ENCODE results near the gene PIGC. TPM values are rescaled to one million over a fixed set of nuclear protein-coding genes. Genes with fewer than 3 reads are reported as not detected.

Gene PIGC
- total RNA-seq, 1 experiment from 2014 or later, result 26.6 TPM

DNA sequence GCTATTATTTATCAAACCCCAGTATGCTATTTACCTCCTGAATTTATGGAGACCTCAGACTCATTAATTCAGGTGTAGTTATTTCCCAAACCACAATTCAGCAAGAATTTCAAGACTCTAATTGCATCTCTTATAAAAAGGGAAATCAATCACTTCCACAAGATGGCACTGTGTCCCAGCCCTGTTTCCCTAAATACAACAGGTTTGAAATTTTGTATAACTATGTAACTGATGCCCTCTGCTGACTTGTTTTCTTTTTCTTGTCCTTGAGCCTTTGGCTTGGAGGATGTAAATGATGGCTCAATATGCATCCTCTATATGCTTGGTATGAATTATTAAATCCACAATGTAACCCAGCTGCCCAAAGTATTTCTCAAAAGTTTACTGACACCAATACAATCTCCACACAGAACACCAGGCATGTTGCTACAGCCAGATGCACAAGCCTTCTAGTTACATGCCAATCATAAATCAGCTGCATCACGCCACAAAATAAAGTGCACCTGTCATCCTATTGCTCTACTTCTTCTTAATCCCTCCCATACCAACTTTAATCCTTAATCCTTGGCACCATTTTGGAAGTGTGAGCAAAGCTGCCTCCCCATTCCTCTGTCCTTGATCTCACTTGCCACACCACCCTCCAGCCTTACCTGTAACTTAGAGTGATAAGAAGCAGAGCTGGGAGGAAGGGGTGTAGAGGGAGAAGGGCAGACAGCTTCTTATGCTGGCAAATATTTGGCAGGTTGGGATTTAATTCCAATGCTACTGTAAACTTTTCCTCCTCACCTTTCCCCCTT, 14.3 kb downstream of the PIGC start:
- H3K27ac ChIP-seq, result no peak overlapping the region

DNA sequence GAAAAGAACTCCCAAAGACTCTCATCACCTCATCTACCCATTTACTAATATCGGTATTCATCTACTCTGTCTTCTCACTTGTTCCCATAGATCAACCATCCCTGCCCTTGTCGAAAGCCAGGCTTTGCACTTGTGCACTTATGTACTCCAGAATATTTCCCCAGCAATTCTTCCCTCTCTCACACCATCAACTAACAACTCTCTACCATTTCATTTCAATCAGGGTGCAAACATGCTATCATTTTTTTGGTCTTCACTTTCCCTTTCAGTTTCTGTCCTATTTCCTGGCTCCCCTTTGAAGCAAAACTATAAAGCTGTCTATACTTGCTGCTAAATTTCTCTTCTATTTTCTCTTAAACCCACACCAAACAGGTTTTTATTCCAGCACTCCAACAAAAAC, 16.7 kb downstream of the PIGC start:
- H3K4me1 ChIP-seq, result no peaks in the 10 kb centered on the region
- H3K27ac ChIP-seq, result no peak overlapping the region
- no peaks in the 10 kb centered on the region for H3K9me3 ChIP-seq (replicated peaks)
- H3K36me3 ChIP-seq, result no peaks in the 10 kb centered on the region
- H3K4me3 ChIP-seq, result no peak overlapping the region
- H3K27me3 ChIP-seq, result no peaks in the 10 kb centered on the region
- no peak for DNase-seq

More for the DNA sequence above, 14.3 kb downstream of the PIGC start:
- Histone ChIP-seq H3K4me3 (no peak overlapping the region), H3K4me1 (no peaks in the 10 kb centered on the region), H3K36me3 (no peaks in the 10 kb centered on the region), H3K27me3 (no peaks in the 10 kb centered on the region), H3K9me3 (replicated peaks) (no peaks in the 10 kb centered on the region)
- peak; percentile 35 to 80 for DNase-seq

DNA sequence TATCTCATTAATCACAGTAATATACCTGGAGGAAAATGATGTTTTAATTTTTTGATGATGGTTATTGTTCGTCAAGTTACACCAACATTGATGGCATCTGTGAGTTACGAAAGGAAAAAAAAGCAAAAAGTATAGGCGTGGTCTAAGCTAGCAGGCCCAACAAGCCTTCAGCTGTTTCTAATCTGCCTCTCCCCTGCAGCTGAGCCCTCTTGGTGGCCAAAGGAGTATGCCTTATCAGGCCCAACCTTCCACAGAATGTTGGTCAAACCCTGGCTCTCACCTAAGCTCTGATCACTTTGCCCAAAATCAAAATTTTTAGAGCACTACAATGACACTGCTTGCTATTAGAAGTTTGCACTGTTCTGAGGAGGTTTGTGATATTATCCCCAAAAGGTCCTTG, 18.5 kb downstream of the PIGC start:
- no peak for DNase-seq
- Histone ChIP-seq H3K36me3 (no peaks in the 10 kb centered on the region), H3K4me1 (no peaks in the 10 kb centered on the region), H3K27me3 (no peaks in the 10 kb centered on the region), H3K27ac (no peak overlapping the region), H3K9me3 (replicated peaks) (no peaks in the 10 kb centered on the region), H3K4me3 (no peak overlapping the region)

GRCh38 chr1:172423336-172423735, 20.5 kb downstream of the PIGC start:
- Histone ChIP-seq H3K4me3 (no peak overlapping the region), H3K27me3 (no peaks in the 10 kb centered on the region), H3K27ac (no peak overlapping the region), H3K9me3 (replicated peaks) (no peaks in the 10 kb centered on the region), H3K36me3 (no peaks in the 10 kb centered on the region), H3K4me1 (no peaks in the 10 kb centered on the region)
- DNase-seq, result no peak

DNA sequence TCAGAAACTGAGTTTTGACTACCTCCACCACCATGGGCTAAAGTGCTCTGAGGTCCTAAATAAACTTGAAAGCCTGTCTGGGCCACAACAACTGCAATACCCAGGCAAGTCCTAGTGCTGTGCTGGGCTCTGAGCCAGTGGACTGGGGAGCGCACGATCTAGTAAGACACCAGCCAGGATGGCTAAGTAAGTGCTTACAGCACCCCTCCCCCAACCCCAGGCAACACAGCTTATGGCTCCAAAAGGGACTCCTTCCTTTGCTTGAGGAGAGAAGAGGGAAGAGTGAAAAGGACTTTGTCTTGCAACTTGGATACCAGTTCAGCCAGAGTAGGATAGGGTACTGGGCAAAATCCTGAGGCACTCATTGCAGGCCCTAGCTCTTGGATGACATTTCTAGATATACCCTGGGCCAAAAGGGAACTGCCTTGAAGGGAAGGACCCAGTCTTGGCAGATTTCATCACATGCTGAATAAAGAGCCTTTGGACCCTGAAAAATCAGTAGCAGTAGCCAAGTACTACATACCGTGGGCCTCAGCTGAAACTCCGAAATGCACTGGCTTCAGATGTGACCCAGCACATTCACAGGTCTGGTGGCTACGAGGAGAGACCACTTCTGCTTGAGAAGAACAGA, 21.8 kb downstream of the PIGC start:
- H3K36me3 ChIP-seq, result no peaks in the 10 kb centered on the region
- H3K4me3 ChIP-seq, result no peak overlapping the region
- no peak for DNase-seq
- no peaks in the 10 kb centered on the region for H3K9me3 ChIP-seq (replicated peaks)
- no peak overlapping the region for H3K27ac ChIP-seq
- H3K4me1 ChIP-seq, result no peaks in the 10 kb centered on the region
- no peaks in the 10 kb centered on the region for H3K27me3 ChIP-seq

DNA sequence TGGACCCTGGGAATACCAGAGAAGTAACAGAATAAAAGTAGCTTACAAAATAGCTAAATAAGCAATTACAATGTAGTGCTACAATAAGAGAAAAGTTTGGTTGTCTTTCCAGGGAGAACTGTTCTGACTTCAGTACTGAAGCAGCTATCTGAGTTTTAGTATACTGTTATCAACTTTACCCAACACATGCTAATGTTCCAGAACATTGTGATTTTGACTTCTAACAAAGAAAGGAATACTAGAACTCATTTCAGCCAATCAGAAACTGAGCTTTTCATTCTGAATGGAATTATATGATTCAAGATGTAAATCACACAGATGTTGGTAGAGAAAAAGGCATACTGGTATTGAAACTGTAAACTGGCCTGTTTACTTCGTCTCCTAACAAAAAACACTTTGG, 23.5 kb downstream of the PIGC start, which contains the start of gene C1orf105:
Gene C1orf105 (plus strand): TSS at position 301 of the 400 bp plus-strand sequence. CDS start 201 bp downstream, outside the sequence.
- H3K9me3 ChIP-seq (replicated peaks), result no peaks in the 10 kb centered on the region
- no peaks in the 10 kb centered on the region for H3K4me1 ChIP-seq
- no peak for DNase-seq
- H3K27me3 ChIP-seq, result no peaks in the 10 kb centered on the region
- no peaks in the 10 kb centered on the region for H3K36me3 ChIP-seq
- H3K27ac ChIP-seq, result no peak within 1 kb of the TSS
- no peak within 1 kb of the TSS for H3K4me3 ChIP-seq

GRCh38 chr1:172417557-172417956, 26.3 kb downstream of the PIGC start:
- no peaks in the 10 kb centered on the region for H3K4me1 ChIP-seq
- no peak for DNase-seq
- H3K4me3 ChIP-seq, result no peak overlapping the region
- H3K27ac ChIP-seq, result no peak overlapping the region
- H3K36me3 ChIP-seq, result no peaks in the 10 kb centered on the region
- no peaks in the 10 kb centered on the region for H3K27me3 ChIP-seq
- no peaks in the 10 kb centered on the region for H3K9me3 ChIP-seq (replicated peaks)

- DNase-seq, result no peak
- H3K9me3 ChIP-seq (replicated peaks), result no peaks in the 10 kb centered on the region
- H3K4me1 ChIP-seq, result no peaks in the 10 kb centered on the region
- no peaks in the 10 kb centered on the region for H3K27me3 ChIP-seq
- H3K27ac ChIP-seq, result no peak overlapping the region
- no peak overlapping the region for H3K4me3 ChIP-seq
- H3K36me3 ChIP-seq, result no peaks in the 10 kb centered on the region
Measured at GRCh38 chr1:172416496-172417035, 27.3 kb downstream of the PIGC start.

DNA sequence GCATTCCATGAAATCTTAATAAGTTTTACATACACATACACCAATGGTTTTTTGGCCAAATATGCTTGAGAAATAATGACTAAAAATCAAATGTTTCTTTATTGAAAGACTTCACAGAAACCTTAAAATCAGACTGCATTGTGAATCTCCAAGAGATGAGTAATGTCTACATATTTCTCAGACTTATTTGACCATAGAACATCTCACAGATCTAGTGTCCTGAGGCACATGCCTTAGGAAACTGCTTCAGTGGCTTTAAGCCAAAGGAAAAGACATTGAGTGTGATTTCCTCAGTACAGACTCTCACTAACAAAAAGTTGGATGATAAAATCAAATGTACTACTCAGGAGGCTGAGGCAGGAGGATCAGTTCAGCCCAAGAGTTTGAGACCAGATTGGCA, 29.5 kb downstream of the PIGC start:
- no peak for DNase-seq
- no peaks in the 10 kb centered on the region for H3K27me3 ChIP-seq
- H3K36me3 ChIP-seq, result no peaks in the 10 kb centered on the region
- no peaks in the 10 kb centered on the region for H3K9me3 ChIP-seq (replicated peaks)
- no peak overlapping the region for H3K27ac ChIP-seq
- H3K4me3 ChIP-seq, result no peak overlapping the region
- H3K4me1 ChIP-seq, result no peaks in the 10 kb centered on the region

- H3K27ac ChIP-seq, result no peak overlapping the region
- no peaks in the 10 kb centered on the region for H3K27me3 ChIP-seq
- H3K4me1 ChIP-seq, result no peaks in the 10 kb centered on the region
- H3K36me3 ChIP-seq, result no peaks in the 10 kb centered on the region
- no peak overlapping the region for H3K4me3 ChIP-seq
- DNase-seq, result no peak
- no peaks in the 10 kb centered on the region; the same call in 1 of the 2 replicates for H3K9me3 ChIP-seq (replicated peaks)
Measured at GRCh38 chr1:172411791-172412338, 32.0 kb downstream of the PIGC start.

DNA sequence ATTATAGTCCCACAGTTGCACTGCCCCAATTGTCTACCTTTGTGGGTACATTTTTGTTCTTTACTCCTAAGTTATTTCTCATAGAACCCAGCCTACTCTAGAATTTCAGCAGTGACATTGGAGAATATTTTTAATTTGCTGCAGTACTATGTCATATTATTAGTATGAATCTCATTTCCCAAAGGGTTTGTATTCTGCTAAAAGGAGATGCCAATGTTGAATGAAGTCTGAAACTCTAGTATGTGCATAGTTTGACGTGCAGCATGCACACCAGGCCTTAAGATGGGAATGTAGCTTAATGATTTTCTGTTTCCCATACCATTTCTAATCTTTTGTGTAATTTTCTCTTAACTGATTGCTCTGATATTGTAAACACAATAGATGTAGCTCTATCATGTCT, 33.8 kb downstream of the PIGC start:
- no peak for DNase-seq
- H3K27me3 ChIP-seq, result no peaks in the 10 kb centered on the region
- no peak overlapping the region for H3K4me3 ChIP-seq
- no peak overlapping the region for H3K27ac ChIP-seq
- no peaks in the 10 kb centered on the region for H3K36me3 ChIP-seq
- H3K9me3 ChIP-seq (replicated peaks), result no peaks in the 10 kb centered on the region; the same call in 1 of the 2 replicates
- H3K4me1 ChIP-seq, result no peaks in the 10 kb centered on the region

DNA sequence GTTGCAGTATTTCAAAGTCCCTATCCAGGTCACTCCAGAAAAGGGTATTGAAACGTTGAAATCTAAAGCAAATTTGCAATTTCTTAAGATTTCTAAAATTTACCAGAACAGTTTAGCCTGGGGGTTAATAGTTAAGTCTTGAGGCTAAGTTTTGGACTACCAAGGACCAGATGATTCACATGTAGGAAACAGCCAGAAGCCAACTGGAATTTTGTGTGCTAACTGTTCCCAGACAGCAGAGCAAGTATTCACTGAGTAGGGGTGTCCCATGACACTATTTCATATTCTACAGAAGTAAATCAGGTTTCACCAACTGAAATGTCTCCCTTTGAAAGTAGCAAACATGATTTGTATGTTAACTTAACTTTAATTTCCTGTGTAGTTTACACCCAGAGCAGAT, 34.9 kb downstream of the PIGC start:
- DNase-seq, result no peak
- Histone ChIP-seq H3K4me1 (no peaks in the 10 kb centered on the region), H3K4me3 (no peak overlapping the region), H3K36me3 (no peaks in the 10 kb centered on the region), H3K9me3 (replicated peaks) (no peaks in the 10 kb centered on the region; the same call in 1 of the 2 replicates), H3K27me3 (no peaks in the 10 kb centered on the region), H3K27ac (no peak overlapping the region)

- no peaks in the 10 kb centered on the region for H3K27me3 ChIP-seq
- H3K4me3 ChIP-seq, result no peak overlapping the region
- no peak overlapping the region for H3K27ac ChIP-seq
- H3K9me3 ChIP-seq (replicated peaks), result no peaks in the 10 kb centered on the region; the same call in 1 of the 2 replicates
- H3K36me3 ChIP-seq, result no peaks in the 10 kb centered on the region
- no peak for DNase-seq
- H3K4me1 ChIP-seq, result no peaks in the 10 kb centered on the region
Measured at GRCh38 chr1:172406968-172407367, 36.9 kb downstream of the PIGC start.

DNA sequence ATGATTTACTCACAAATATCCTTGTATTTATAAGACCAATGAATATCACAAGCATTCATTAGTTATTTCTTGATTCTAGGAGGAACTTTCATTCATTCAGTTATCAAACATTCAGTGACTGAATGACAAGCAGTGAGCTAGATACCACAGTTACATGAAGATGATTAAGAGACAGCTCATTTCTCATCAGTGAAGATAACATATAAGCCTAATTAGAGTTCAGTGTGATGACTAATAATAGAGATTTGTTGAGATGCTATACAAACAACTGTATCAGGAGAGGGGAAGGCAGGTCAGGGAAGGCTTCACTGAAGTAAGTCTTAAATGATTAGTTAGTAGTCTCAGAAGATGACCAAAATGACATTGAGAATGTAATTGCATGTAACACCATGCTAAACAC, 38.0 kb downstream of the PIGC start:
- no peak for DNase-seq
- Histone ChIP-seq H3K27ac (no peak overlapping the region), H3K4me3 (no peak overlapping the region), H3K4me1 (peaks cover under 1% of the 10 kb centered on the region; the same call in 1 of the 2 replicates), H3K9me3 (replicated peaks) (no peaks in the 10 kb centered on the region; the same call in 1 of the 2 replicates), H3K36me3 (no peaks in the 10 kb centered on the region), H3K27me3 (no peaks in the 10 kb centered on the region)

- Histone ChIP-seq H3K27ac (no peak overlapping the region), H3K4me1 (peaks cover 16% of the 10 kb centered on the region), H3K27me3 (no peaks in the 10 kb centered on the region), H3K4me3 (no peak overlapping the region), H3K36me3 (no peaks in the 10 kb centered on the region), H3K9me3 (replicated peaks) (no peaks in the 10 kb centered on the region; the same call in 1 of the 2 replicates)
- DNase-seq, result no peak
Measured at GRCh38 chr1:172404121-172404520, 39.7 kb downstream of the PIGC start.

Measured in SJCRH30 (cell line).